Measurements from ENCODE around the gene SGTA. TPM values are rescaled to one million over a fixed set of nuclear protein-coding genes. Genes with fewer than 3 reads are reported as not detected.

The SGTA gene
- total and polyA plus RNA-seq, 9 of the 15 experiments (the other 6 are each of a cell fraction or from before 2014, with no cell fraction given) = 1.4 to 110 (median 49.9) TPM

GRCh38 chr19:2793577-2793976, 10.5 kb upstream of the SGTA start:
- Histone ChIP-seq H3K79me2 (ENCODE audit: control insufficient read depth, insufficient read depth, low read length) (peaks cover 17% of the 10 kb centered on the region), H3K27me3 (ENCODE audit: control insufficient read depth in 2 of 2, insufficient read depth in 2 of 2, low read length in 2 of 2) (no peaks in the 10 kb centered on the region)

DNA sequence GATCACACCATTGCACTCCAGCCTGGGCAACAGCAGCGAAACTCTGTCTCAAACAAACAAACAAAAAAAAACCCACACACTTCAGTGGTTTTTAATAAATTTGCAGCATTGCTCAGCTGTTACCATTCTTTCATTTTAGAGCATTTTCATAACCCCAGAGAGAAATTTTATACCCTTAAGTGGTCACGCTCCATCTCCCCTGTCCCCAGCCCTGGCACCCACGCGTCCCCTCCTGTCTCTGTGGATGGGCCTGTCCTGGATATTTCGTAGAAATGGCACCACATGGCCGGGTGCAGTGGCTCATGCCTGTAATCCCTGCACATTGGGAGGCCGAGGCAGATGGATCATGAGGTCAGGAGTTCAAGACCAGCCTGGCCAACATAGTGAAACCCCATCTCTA, 10.1 kb upstream of the SGTA start:
- H3K36me3 ChIP-seq (ENCODE audit: control insufficient read depth, insufficient read depth, low read length) = peaks cover 88% of the 10 kb centered on the region; the same call in 2 of the 3 replicates
- no peak overlapping the region for H3K4me2 ChIP-seq (ENCODE audit: insufficient read depth, low read length)
- 96% methylated on average over 7 of the region's 7 CpGs for WGBS (ENCODE audit: insufficient coverage, low coverage, missing lambda C conversion rate)
- H3K4me1 ChIP-seq (replicated peaks in 1 of 2; ENCODE audit: control insufficient read depth in 2 of 2, insufficient read depth in 2 of 2, low read length in 2 of 2) = peaks cover 0 to 28% of the 10 kb centered on the region in 2 experiments; a peak in 1 of 5 replicates
- H3K27me3 ChIP-seq (ENCODE audit: control insufficient read depth in 2 of 2, insufficient read depth in 2 of 2, low read length in 2 of 2) = no peaks in the 10 kb centered on the region
- DNase-seq (ENCODE audit: extremely low read depth in 1 of 4, low spot score in 3 of 4) (no peak), ATAC-seq (no peak), FAIRE-seq (no peak)
- ChIA-PET POLR2A (no interaction called here), CTCF (ENCODE audit: low intra/inter-chr PET ratio) (no interaction called here)
- H3K9ac ChIP-seq (ENCODE audit: insufficient read depth in 1 of 2, low read depth in 2 of 2, low read length in 2 of 2) = no peak overlapping the region
- TF ChIP-seq SMC3 (conservative IDR thresholded peaks at IDR 0.05; ENCODE audit: insufficient read depth, low read depth, low read length) (no peak), ZC3H4 (CRISPR knock-in tag; IDR thresholded peaks at IDR 0.05; ENCODE audit: borderline replicate concordance) (no peak), FOXM1 (IDR thresholded peaks at IDR 0.05; ENCODE audit: low read depth) (no peak), FOXM1 (CRISPR knock-in tag; IDR thresholded peaks at IDR 0.05; ENCODE audit: low read depth) (no peak), ID3 (CRISPR knock-in tag; IDR thresholded peaks at IDR 0.05) (no peak), ID3 (tag; IDR thresholded peaks at IDR 0.05) (no peak), CBX2 (IDR thresholded peaks at IDR 0.05; ENCODE audit: insufficient read depth, low read length, poor library complexity, severe bottlenecking) (no peak), ARID3B (CRISPR knock-in tag; IDR thresholded peaks at IDR 0.05; ENCODE audit: borderline replicate concordance) (no peak), ZNF384 (IDR thresholded peaks at IDR 0.05; ENCODE audit: low read depth, low read length) (no peak), THRAP3 (IDR thresholded peaks at IDR 0.05; ENCODE audit: borderline replicate concordance) (no peak), CBX1 (IDR thresholded peaks at IDR 0.05; ENCODE audit: low read depth) (no peak)
- TF ChIP-seq, protein P1, sequence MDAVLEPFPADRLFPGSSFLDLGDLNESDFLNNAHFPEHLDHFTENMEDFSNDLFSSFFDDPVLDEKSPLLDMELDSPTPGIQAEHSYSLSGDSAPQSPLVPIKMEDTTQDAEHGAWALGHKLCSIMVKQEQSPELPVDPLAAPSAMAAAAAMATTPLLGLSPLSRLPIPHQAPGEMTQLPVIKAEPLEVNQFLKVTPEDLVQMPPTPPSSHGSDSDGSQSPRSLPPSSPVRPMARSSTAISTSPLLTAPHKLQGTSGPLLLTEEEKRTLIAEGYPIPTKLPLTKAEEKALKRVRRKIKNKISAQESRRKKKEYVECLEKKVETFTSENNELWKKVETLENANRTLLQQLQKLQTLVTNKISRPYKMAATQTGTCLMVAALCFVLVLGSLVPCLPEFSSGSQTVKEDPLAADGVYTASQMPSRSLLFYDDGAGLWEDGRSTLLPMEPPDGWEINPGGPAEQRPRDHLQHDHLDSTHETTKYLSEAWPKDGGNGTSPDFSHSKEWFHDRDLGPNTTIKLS (IDR thresholded peaks at IDR 0.05; ENCODE audit: borderline replicate concordance, low read depth) = no peak
- no peak overlapping the region for H2AFZ ChIP-seq (ENCODE audit: low read depth, low read length)
- H3K9me3 ChIP-seq (replicated peaks; ENCODE audit: control insufficient read depth, insufficient read depth, low read depth, low read length) = no peaks in the 10 kb centered on the region
- 0 out of 2 replicates have a peak, but pooled peaks cover 5% of the 10 kb centered on the region for H4K20me1 ChIP-seq (replicated peaks; ENCODE audit: control insufficient read depth, insufficient read depth, low read length)
- no TSS peak for BruUV-seq (replicated peaks)
- no peak overlapping the region for H3K27ac ChIP-seq (ENCODE audit: extremely low read depth, low read depth, low read length)
- intact Hi-C loops (cut with micrococcal nuclease) (no loop called here), in situ Hi-C loops (cut with MboI) (no loop called here)
- no peak overlapping the region for H3K4me3 ChIP-seq
- H3K79me2 ChIP-seq (ENCODE audit: control insufficient read depth, insufficient read depth, low read length) = peaks cover 21% of the 10 kb centered on the region
- H3K9me1 ChIP-seq (ENCODE audit: control insufficient read depth, insufficient read depth, low read length) = peaks cover 3% of the 10 kb centered on the region

More at GRCh38 chr19:2793577-2793976, 10.5 kb upstream of the SGTA start:
- POLR2A ChIA-PET = no interaction called here
- DNase-seq (ENCODE audit: extremely low read depth in 1 of 4, low spot score in 3 of 4) (no peak), FAIRE-seq (no peak), ATAC-seq (no peak)
- no peak overlapping the region for H3K4me2 ChIP-seq (ENCODE audit: insufficient read depth, low read length)
- no peak overlapping the region for H3K9ac ChIP-seq (ENCODE audit: insufficient read depth in 1 of 2, low read depth in 2 of 2, low read length in 2 of 2)
- no peak overlapping the region for H3K4me3 ChIP-seq
- peaks cover 0 to 32% of the 10 kb centered on the region in 2 experiments; a peak in 2 of 5 replicates for H3K4me1 ChIP-seq (replicated peaks in 1 of 2; ENCODE audit: control insufficient read depth in 2 of 2, insufficient read depth in 2 of 2, low read length in 2 of 2)
- intact Hi-C loops (cut with micrococcal nuclease) = no loop called here
- no peaks in the 10 kb centered on the region for H3K9me3 ChIP-seq (replicated peaks; ENCODE audit: control insufficient read depth, insufficient read depth, low read depth, low read length)
- in situ Hi-C loops (cut with MboI) = no loop called here
- CTCF ChIA-PET (ENCODE audit: low intra/inter-chr PET ratio) = no interaction called here
- no peak overlapping the region for H3K27ac ChIP-seq (ENCODE audit: extremely low read depth, low read depth, low read length)
- no TSS peak for BruUV-seq (replicated peaks)
- peaks cover 89% of the 10 kb centered on the region; the same call in 2 of the 3 replicates for H3K36me3 ChIP-seq (ENCODE audit: control insufficient read depth, insufficient read depth, low read length)
- H3K9me1 ChIP-seq (ENCODE audit: control insufficient read depth, insufficient read depth, low read length) = peaks cover 3% of the 10 kb centered on the region
- H2AFZ ChIP-seq (ENCODE audit: low read depth, low read length) = no peak overlapping the region
- WGBS (ENCODE audit: insufficient coverage, low coverage, missing lambda C conversion rate) = 96% methylated on average over 12 of the region's 12 CpGs
- TF ChIP-seq ZNF146 (CRISPR knock-in tag; IDR thresholded peaks at IDR 0.05; ENCODE audit: unreplicated experiment) (peak; percentile 58), ZKSCAN8 (CRISPR knock-in tag; IDR thresholded peaks at IDR 0.05) (no peak), SIX5 (IDR thresholded peaks at IDR 0.05; ENCODE audit: borderline replicate concordance in 1 of 2, insufficient read depth in 1 of 2, low read depth in 1 of 2, low read length in 2 of 2) (no peak)
- 0 out of 2 replicates have a peak, but pooled peaks cover 5% of the 10 kb centered on the region for H4K20me1 ChIP-seq (replicated peaks; ENCODE audit: control insufficient read depth, insufficient read depth, low read length)

All from K562 (cell line).